HL-60/S4 (cell line): ENCODE data around the gene RTN4RL1.

ENCODE experiments used
- in situ Hi-C: fragments of 300-500 bp; cut with MboI; formaldehyde crosslinking; loops from 2 replicates; pipeline ENCODE4 v1.14.3; 2022; ENCODE audit warnings: low sequenced_read_pairs

RTN4RL1 gene

DNA sequence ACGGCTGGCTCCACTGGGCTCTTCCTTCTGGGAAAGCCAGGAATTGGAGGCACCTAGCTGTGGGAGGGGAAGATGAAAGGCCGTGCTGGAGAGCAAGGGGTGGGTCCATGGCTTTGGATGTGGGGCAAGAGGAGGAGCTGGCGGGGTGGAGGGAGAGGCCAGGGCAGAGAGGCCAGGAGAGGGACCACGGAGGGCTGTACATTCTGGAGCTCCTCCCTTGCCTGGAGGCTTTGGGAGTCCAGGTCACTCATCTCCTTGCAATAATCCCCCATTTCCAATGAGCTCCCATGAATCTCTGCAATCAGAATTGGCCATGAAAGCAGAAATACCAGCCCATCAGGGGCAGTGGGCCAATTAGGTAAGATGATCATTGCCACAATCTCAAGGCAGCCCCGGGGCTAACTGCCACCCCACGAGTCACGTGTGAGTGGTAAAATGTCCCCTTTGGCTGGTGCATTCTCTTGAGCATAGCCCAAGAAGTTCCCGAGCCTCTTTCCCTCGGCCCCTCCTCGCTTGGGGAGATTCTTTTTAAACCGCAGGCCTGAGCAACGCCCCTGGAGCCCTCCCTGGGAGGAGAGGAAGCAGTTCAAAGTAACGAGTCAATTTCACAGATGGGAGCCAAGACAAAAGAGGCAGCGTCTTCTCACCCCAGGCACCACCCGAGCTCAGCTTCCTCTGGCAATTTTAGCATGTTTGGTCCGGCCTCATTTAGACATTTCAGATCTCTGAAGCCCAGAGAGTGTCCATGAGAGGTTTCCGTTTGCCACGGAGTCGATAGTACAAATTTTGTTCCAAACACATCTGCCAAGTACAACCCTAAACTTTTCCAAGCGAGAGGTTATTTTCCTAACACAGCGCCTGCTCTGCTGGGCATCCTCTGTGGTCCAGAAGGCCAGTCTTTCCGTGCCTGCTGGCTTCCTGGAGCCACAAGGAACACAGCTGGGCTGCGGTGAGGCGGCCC lies 13.4 kb downstream of the RTN4RL1 start:
- in situ Hi-C loops = no loop called here

DNA sequence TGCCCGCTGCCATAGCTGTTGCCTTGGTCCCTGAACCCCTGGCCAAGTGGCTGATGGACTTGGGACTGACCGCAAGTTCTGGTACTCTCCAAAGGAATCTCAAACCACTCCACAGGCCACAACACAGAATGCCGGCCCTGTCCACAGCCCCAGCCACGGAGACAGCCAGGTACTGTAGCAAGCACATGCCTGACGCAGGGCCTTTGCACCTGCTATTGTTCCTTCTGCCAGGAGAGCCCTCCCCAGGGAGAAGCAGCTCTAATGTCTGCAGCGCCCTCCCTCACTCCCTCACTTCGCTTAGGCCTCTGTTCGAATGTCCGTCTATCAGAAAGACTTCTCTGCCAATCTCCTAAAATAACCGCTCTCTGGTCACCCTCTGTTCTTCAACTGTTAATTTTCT lies 15.4 kb downstream of the RTN4RL1 start:
- in situ Hi-C loops = no loop called here

DNA sequence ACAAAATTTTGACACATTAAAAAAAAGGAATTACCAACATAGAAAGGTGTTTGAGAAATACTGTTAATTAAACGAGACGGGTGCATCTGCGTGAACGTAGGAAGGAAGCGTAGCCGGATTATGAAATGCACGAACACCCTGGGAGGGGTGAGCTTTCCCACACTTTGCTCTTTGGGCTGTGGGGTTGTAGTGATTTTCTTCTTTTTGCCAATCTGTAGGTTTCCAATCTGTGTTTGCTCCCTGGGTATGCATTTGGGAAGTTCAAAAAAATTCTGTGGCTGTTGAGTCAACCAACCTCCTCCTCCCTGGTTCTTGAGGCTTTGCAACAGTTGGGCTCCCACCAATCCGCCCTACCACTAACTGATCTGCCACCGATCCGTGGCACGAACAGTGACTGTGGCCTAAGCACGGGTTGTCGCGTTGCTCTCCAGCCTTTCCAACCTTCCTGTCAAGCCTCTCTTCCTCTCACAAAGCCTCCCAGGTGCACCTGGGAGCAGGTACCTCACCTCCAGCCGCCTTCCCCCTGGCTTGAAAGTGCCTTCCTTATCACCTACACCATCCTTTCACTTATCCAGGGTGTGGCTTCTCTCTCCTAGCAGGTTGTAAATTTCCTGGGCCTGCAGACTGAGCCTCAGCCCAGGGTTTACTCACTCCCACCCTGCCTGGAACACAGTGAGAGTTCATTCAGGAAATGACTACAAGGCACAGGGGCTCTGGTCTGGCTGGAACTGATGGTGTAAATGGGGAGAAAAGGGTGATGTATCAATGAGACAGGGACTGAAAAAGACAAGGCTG lies 16.6 kb downstream of the RTN4RL1 start:
- in situ Hi-C loops = no loop called here

DNA sequence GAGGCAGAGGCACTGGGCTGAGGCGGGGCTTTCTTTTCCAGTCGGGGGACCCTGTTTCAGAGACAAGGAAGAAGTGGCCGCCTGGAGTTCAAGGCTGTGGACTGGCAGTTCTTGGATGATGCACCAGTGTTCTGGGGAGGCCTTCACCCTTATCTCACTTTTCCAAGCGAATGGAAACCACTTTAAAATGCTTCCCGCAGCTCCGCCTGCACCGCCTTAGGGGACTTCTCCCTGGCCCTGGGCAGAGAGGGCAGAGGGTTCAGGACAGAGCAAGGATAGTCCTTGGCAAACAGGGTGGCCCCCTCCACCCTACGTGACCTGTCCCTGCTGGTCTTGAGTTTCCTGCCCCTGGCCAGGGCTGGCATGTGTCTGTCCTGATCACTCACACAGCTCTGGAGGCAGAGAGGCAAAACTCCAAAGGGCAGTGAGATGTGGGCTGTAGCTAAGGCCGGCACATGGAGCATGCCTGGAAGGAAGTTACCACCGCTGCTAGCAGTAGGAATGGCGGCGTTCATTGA lies 20.6 kb downstream of the RTN4RL1 start:
- in situ Hi-C loops = no loop called here

DNA sequence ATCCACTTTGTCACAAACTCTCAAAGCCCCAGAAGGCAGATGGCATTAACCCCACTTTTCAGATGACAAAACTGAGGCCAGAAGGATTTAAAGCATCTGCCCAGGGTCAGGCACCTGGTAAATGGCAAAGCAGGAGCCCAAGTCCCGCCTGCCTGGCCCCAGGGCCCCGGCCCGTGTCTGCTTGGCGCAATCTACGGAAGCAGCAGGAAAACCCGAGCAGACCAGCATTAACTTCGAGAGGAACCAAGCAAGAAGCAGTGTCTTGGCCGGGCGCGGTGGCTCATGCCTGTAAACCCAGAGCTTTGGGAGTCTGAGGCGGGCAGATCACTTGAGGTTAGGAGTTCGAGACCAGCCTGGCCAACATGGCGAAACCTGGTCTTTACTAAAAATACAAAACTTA lies 21.6 kb downstream of the RTN4RL1 start:
- in situ Hi-C loops = no loop called here

DNA sequence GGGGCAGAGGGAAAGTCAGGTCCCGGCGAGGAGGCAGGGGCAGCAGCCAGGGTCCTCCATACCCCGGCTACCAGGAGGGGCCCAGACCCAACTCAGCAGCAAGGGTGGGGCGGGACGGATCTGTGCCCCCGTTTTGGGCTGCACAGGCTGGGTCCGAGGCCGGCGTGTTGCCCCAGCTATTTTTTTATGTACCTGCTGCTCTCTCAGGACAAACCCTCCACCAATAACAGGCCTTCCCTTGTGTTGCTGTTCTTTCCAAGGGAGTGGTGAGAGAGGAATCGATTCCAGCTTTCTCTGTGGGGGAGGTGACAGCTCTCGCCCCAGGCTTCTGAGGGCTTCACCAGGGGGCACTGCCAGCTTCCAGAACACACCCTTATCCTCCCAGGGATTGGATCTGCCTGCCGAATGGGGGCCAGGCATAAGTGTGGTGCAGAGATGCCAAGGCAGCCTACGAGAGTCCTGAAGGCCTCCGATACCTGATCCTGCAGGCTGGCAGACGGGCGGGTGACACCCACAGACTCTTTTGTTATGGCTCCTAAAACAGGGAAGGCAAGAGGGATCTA lies 22.3 kb downstream of the RTN4RL1 start:
- in situ Hi-C loops = no loop called here

DNA sequence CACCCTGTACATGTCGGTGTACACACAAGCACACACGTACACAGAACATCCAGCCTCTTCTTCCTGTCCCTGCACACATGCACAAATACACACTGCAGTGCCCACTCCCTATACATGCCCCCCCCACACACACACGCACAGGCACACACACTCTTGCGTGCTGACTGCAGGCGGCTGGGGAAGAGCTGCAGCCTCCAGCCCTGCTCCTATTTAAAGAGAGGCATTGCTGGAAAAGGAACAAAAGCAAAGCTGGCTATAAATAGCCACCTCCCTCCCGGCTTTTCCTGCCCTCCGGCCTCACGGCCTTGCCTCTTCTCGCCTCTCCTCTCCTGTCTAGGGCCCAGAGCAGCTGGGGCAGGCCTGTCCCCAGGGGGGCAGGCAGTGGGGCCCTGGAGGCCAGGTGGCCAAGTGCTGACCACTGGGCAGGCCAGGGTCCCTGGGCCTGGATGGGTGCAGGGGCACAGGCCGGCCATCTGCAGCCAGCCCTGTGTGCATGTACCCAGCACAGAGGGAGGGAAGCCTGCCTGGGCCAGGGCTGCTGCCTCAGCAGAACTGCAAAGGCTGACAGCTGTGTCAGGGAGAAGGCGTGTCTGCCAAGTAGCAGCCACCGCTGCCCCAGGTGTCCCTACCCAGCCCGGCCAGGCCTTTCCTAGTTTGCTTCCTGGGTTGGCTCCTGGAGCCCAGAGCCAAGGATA lies 25.4 kb downstream of the RTN4RL1 start:
- in situ Hi-C loops = no loop called here

DNA sequence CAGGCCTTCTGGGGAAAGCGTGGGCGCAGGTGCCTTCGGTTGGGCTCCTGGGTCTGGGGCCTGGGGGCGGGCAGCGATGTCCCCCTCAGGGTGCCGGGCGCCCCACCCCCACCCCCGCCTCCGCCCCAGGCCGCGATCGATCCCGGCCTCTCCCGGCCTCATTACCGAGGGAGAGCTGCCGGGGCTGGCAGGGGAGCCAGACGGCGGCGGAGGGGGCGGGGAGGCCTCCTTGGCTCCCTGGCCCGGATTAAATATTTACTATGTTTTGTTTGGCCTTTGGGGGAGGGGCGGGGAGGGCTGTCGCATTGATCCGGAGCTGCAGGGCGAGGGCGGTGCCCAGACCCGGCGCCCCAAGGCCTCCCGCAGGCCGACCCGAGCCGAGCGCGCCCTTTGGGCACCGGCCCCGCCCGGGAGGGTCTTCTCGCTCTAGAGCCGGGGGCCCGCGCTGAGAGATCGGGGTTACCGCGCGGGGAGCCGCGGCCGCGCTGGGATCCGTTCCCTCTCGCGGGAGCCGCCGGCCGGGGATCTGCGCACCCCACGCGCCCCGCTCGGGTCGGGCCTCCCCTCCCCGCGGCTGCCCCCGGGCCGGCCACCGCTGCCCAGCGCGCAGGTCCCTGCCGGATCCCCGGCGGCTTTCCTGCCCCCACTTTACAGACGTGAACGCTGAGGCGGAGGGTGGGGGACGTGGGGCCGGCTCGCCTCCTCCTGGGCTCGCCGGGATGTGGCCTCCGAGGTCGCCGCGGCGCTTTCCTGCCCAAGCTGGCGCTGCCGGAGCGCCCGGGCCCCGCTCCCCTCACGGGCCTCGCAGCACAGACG lies 27.0 kb downstream of the RTN4RL1 start:
- in situ Hi-C loops = no loop called here

DNA sequence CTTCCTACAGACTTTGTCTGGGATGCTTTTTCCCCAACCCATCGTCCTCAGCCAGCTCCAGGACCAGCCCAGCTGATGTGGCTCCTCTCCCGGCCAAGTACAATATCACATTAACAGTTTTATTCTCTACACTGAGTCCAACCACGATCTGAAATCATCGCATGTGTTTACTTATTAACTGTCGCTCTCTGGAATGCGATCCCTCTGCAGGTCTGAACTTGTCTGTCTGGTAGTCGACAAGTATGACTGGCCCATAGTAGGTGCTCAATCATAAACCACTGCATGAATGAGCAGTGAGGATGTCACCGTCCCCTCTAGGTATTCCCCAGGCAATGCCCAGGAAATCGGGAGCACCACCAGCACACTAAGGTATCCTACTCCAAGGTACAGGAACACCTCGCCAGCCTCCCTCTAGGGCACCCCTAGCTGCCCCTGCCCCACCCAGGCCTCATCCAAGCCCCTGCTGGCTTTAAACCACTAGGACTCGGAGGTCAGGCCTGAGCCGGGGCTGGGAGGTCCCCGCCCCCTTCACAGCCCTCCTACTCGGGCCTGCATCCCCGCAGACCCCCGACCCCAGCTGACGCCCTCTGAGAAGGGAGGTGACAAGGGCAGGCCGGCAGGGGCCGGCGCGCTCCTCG lies 27.7 kb downstream of the RTN4RL1 start:
- in situ Hi-C loops = no loop called here

DNA sequence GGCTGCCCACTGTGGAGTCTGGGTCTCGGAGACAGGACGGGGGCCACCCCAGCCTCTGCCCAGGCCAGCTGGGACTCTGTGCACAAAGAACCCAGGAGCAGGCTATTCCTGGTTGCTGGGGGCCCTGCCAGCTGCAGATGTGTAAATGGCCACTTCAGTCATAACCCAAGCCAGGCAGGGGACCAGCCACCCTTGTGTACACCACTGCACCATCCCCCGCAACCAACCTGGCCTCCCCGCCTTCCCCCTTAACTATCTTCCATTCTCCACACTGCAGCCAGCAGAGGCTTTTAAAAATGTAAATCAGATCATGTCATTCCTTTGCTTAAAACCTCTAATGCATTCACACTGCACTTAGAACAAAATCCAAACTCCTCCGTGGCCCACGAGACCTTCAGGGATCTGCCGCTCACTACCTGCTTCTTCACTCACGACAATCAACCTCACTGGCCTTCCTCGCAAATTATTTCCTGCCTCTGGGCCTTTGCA lies 28.3 kb downstream of the RTN4RL1 start:
- in situ Hi-C loops = no loop called here

DNA sequence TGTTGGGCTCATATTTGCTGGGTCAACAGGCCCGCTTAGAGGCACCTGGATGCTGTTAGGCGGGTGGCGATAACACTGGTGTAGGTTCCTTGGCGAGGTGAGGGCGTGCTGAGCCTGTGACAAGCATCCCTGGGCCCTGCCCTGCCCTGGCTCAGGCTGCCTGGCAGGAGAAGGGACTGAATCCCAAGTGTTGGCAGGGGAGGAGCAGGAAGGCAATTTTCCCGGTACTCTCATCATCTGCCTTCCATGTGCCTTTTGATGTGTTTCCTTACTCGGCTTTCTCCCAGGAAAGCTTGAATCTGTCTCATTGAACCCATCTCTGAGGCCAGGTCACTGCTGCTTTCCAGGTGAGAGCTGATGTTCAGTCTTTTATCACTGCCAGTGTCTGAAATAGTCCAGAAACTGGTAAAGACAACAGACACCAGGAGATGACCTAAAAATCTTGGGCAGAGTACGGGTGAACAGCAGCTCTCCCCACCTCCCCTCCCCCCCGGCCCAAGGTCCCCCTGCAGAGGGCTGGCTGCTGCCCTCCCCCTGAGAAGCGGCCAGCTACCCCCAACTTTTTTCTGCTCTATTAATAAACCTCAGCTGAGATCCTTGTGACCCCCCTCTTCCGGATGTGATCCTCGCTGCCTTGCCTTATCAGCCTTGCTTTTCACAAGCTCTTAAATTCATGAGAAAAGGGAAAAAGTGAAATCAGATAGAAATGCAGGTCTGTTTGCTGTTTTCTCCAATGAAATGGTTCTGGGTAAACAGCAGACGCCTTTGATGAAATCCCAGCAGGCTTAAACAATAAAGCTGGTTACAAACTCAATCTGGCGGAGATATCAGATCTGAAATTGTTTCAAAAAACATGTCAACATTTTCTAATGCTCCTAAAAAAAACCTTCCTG lies 29.0 kb downstream of the RTN4RL1 start:
- in situ Hi-C loops = no loop called here

DNA sequence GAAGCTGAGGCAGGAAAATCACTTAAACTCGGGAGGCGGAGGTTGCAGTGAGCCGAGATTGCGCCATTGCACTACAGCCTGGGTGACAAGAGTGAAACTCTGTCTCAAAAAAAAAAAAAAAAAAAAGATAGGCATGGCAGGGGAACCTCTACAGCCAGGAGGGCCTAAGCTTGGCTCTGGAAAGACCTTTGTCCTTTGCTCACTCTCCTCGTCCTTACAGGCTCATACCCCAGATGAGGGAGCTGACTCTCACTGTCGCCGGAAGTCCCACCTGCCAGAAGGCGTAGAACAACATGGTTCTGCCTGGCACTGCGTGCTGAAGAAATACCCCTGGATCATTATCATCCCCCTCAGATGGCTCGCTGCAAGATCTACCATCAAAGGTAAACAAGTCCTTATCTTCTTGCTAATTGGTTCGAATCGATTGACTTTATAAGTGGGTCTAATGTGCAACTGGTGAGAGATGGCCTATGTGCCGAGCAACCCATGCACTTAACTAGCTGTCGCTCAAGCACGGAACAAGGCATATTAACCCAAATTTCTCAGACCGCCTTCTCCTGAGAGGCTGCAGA lies 29.7 kb downstream of the RTN4RL1 start:
- in situ Hi-C loops = no loop called here

DNA sequence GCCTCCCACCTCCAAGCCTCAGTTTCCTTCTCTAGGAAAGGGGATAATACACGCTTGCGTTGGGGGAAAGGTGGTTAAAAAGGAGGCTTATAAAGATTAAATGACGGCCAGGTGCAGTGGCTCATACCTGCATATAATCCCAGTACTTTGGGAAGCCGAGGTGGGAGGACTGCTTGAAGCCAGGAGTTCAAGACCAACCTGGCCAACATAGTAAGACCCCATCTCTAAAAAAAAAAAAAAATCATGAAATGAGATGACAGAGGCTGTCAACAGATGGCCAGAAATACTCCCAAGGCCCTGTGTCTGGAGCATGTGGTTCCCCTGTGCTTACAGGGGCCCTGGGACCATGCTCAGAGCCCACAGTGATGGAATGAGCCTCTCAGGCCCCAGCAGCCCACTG lies 30.4 kb downstream of the RTN4RL1 start:
- in situ Hi-C loops = no loop called here

DNA sequence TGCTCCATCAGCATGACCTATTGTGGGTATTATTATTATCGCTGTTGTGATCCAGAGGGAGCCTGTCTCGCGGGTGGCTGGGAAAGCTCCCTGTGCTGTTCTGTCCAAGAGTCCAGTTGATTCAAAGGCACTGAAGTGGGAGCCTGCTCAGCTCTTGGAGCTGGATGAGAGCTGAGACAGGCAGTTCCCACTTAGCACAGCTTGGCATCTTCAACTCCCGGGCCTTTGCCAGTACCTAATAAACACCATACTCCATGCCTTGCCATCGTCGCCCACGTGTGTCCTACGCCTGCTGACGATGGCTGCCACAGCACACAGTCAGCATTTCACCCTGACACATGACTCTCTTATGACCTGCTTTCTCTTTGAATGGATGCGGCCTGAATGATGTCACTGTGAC lies 32.6 kb downstream of the RTN4RL1 start:
- in situ Hi-C loops = no loop called here

DNA sequence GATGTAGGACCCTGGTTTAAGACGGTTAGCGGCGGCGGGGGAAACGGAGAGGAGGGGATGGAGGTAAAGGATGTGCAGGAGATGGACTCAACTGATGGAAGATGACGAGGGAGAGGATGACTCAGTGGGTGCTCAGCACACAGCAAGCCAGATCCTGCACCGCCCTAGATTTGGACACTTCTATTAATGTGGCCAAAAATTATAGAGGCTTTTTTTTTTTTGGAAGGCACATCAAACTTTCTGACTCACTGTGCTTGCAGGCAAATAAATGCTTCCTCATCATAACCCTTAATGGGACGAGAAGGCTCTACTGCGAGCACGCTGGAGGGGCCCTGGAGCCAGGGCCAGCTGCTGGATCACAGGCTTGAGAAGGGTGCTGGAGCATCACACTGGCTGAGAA lies 36.0 kb downstream of the RTN4RL1 start:
- in situ Hi-C loops = no loop called here

DNA sequence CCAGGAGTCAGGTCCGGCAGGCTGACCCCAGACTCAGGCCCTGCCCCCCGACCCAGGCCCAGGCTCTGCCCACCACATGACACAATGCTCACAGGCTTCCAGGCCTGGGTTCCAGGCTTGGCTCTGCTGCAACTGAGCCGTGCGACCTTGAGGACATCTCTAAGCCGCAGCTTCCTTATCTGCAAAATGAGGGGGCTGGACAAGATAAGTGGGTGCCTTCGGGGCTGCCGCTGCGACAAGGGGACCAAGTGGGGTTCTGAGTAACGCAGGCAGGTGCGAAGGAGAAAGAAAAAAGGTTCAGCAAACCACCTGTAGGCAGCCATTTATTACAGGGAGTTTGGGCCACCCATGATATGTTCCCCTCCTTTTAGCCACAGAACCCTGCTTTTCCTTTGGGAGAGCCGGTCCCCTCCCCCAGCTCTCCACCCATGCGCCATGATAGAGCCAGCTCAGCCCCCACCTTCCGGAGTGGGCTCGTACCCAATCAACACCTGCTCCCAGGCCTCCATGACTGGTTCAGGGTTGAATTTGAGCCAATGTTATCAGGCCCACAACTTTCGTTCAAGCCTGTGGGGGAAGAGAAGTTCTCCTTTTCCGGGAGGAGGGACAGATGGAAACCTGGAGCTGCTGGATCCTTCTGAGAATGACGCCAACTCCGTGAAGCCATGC lies 38.2 kb downstream of the RTN4RL1 start:
- in situ Hi-C loops = no loop called here

DNA sequence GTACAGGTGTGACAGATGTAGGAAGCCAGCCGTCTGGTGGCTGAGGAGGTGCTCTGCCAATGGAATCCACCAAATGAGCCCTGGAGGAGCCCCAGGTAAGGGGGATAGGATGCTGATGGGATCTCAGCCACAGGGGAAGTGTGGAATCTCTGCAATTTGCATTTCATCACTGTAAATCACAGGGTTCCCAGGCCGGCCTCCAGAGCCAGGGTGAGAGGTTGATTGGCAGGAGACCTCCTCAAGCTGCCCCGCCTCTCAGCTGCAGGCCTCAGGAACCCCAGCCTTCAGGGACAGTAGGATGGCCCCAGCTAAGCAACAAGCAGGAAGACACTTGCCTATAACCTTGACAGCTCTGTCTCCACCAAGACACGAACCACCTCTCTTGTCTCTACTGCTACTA lies 39.4 kb downstream of the RTN4RL1 start:
- in situ Hi-C loops = no loop called here

DNA sequence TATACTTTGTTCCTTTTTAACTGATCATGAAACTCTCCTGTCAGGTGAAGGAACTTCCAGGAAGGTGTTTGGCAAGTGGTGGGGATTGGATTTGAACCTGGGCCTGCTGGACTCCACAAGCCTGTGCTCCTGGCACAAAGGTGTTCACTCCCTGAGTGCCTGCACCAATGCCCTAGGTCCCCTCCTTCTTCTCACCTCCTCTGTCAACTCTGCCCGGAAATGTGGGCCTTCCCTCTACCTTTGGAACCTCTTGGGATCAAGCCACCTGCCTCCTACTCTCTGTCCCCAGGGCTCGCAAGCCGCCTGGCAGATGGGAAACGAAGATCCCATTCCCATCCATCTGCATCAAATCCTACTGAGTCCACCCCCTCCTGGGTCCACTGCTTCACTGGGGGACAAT lies 40.0 kb downstream of the RTN4RL1 start:
- in situ Hi-C loops = no loop called here
